CD14-positive monocyte (primary cell): ENCODE data around the gene SPATA31E1. TPM values are rescaled to one million over a fixed set of nuclear protein-coding genes. Genes with fewer than 3 reads are reported as not detected.

Experiments
- DNase-seq, 3 donors: peaks; one replicate each; pipeline ENCODE4 v3.0.0-alpha.2; 2011 to 2022
- H2AFZ ChIP-seq: 2 replicates; pipeline ENCODE4 v1.6.0; 2012; ENCODE audit warnings: mild to moderate bottlenecking, low read depth, low read length, inconsistent platforms; ENCODE audit not compliant: insufficient read depth, poor library complexity, severe bottlenecking
- H3K27ac ChIP-seq, 2 donors: 1 replicate in 1 of 2; 2 replicates in 1 of 2; pipeline ENCODE4 v1.5.1; 2012 to 2013; ENCODE audit warnings: low read length in 2 of 2, control low read depth in 1 of 2, inconsistent platforms in 1 of 2, low read depth in 1 of 2, mild to moderate bottlenecking in 1 of 2
- H3K27me3 ChIP-seq, 2 donors: one replicate each; pipeline versions ENCODE4 v1.6.0 to v1.6.1; 2011 to 2013; ENCODE audit warnings: low read length in 2 of 2; ENCODE audit not compliant: control insufficient read depth in 2 of 2, insufficient read depth in 2 of 2
- H3K36me3 ChIP-seq, 2 donors: replicated peaks in 1 of 2; 1 replicate in 1 of 2; 2 replicates in 1 of 2; pipeline versions ENCODE4 v1.5.1 to v1.6.1; 2012 to 2013; ENCODE audit warnings: low read length in 2 of 2, control low read depth in 1 of 2, inconsistent platforms in 1 of 2, mild to moderate bottlenecking in 1 of 2; ENCODE audit not compliant: insufficient read depth in 2 of 2, control insufficient read depth in 1 of 2
- H3K4me1 ChIP-seq, 2 donors: 1 replicate in 1 of 2; 2 replicates in 1 of 2; pipeline versions ENCODE4 v1.5.1 to v1.6.1; 2012 to 2013; ENCODE audit warnings: low read length in 2 of 2, control low read depth in 1 of 2, inconsistent platforms in 1 of 2, mild to moderate bottlenecking in 1 of 2, moderate library complexity in 1 of 2; ENCODE audit not compliant: insufficient read depth in 2 of 2, control insufficient read depth in 1 of 2
- H3K4me2 ChIP-seq: replicated peaks from 2 replicates; pipeline ENCODE3; 2012; ENCODE audit warnings: low read length, moderate library complexity, mild to moderate bottlenecking; ENCODE audit not compliant: poor library complexity, severe bottlenecking; ENCODE audit errors: extremely low read depth
- H3K4me3 ChIP-seq, 3 experiments: fragments of 200-600 bp in 1 of 3; sonication (generic) in 1 of 3; replicated peaks in 1 of 3; 1 replicate in 2 of 3; 2 replicates in 1 of 3; pipeline ENCODE4 v1.5.1; 2011 to 2013; ENCODE audit warnings: low read length in 3 of 3, mild to moderate bottlenecking in 3 of 3, control low read depth in 2 of 3, low read depth in 2 of 3, inconsistent platforms in 1 of 3, moderate library complexity in 1 of 3
- H3K79me2 ChIP-seq: 2 replicates; pipeline ENCODE4 v1.6.0; 2012; ENCODE audit warnings: mild to moderate bottlenecking, control low read depth, inconsistent platforms, low read length, moderate library complexity; ENCODE audit not compliant: insufficient read depth
- H3K9ac ChIP-seq: 2 replicates; pipeline ENCODE4 v1.6.0; 2017; ENCODE audit warnings: low read length, mild to moderate bottlenecking; ENCODE audit not compliant: insufficient read depth, poor library complexity, severe bottlenecking
- H3K9me3 ChIP-seq, 2 donors: replicated peaks in 1 of 2; 1 replicate in 1 of 2; 2 replicates in 1 of 2; pipeline versions ENCODE4 v1.5.1 to v1.6.1; 2012 to 2013; ENCODE audit warnings: low read length in 2 of 2, control low read depth in 1 of 2; ENCODE audit not compliant: control insufficient read depth in 1 of 2, insufficient read depth in 1 of 2
- H4K20me1 ChIP-seq: 2 replicates; pipeline ENCODE4 v1.6.0; 2012; ENCODE audit warnings: mild to moderate bottlenecking, low read length, control low read depth, moderate library complexity; ENCODE audit not compliant: insufficient read depth
- H3K27ac Mint-ChIP-seq, 7 donors: one replicate each; pipeline ENCODE4 v1.8.0; 2020; ENCODE audit warnings: mild to moderate bottlenecking in 7 of 7, mixed read lengths in 7 of 7, moderate library complexity in 6 of 7, inconsistent platforms in 2 of 7
- H3K27me3 Mint-ChIP-seq, 3 donors: one replicate each; pipeline ENCODE4 v1.8.0; 2021 to 2022; ENCODE audit warnings: low read depth in 3 of 3, mild to moderate bottlenecking in 3 of 3, mixed read lengths in 3 of 3, moderate library complexity in 3 of 3, inconsistent platforms in 1 of 3
- H3K36me3 Mint-ChIP-seq, 2 donors: one replicate each; pipeline ENCODE4 v1.8.0; 2020; ENCODE audit warnings: mixed read lengths in 2 of 2, inconsistent platforms in 1 of 2, mild to moderate bottlenecking in 1 of 2
- H3K4me1 Mint-ChIP-seq: one replicate; pipeline ENCODE4 v1.8.0; 2020; ENCODE audit warnings: mild to moderate bottlenecking, mixed read lengths
- H3K4me3 Mint-ChIP-seq, 2 donors: one replicate each; pipeline ENCODE4 v1.8.0; 2020; ENCODE audit warnings: mild to moderate bottlenecking in 2 of 2, mixed read lengths in 2 of 2, moderate library complexity in 1 of 2
- H3K9me3 Mint-ChIP-seq, 7 donors: one replicate each; pipeline ENCODE4 v1.8.0; 2020 to 2022; ENCODE audit warnings: mixed read lengths in 7 of 7, mild to moderate bottlenecking in 6 of 7, moderate library complexity in 6 of 7, inconsistent platforms in 2 of 7
- CTCF ChIP-seq: fragments of 200-600 bp; IDR thresholded peaks from one replicate; pipeline ENCODE4 v1.8.0; 2022; ENCODE audit warnings: antibody characterized with exemption, mild to moderate bottlenecking
- WGBS: methylation state at CpG from one replicate; pipeline ENCODE4 v1.1.5; 2013; ENCODE audit warnings: missing lambda C conversion rate; ENCODE audit not compliant: insufficient coverage; 5-methylcytosine and 5-hydroxymethylcytosine counted together
- intact Hi-C, 2 donors: fragments of 100-400 bp; cut with micrococcal nuclease; formaldehyde crosslinking; loops; one replicate each; pipeline versions ENCODE4 v1.15.0 to v1.15.1; 2023
- polyA plus RNA-seq, 3 donors: library from polyadenylated mRNA; depleted of rRNA in 1 of 3; unstranded in 2 of 3; stranded (reverse) in 1 of 3; fragments of 300-500 nt in 2 of 3; fragments of >200 nt in 1 of 3; fragmentation: Illumina TruSeq in 2 of 3; gene quantifications; 1 replicate in 2 of 3; 2 replicates in 1 of 3; pipeline ENCODE4 v1.2.3, GENCODE V29; 2012 to 2021

SPATA31E1 gene
- polyA plus RNA-seq, 3 donors = 0.01 TPM; not detected in 2

DNA sequence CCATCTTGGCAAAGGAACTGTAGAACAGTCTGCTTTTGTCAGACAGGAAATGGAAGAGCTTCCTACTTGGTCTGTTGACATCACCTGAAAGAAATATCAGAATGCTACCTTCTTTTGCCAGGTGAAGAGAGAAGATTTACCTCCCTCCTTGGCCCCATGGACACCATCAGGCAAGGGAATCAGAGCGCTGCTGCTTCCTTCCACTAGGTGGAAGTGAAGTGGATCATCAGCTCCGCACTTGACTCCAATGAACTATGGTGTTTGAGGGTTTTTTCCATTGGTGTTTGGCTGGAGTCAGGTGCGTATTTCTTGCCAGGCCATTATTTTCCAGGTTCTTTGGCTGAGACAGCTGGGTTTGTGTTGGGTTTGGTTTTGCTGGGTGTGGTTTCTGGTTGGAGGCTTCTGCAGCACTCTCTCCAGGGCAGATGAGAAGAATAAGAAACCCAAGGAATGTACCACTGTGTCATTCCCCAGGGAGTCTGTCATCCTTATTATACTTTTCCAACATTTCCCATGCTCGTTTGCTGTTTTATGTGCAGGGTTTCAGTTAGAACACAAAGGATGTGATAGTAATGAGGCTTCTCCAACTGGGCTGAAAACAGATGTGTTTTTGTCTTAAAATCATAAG, 12.4 kb downstream of the SPATA31E1 start:
- Histone ChIP-seq H3K79me2 (no peaks in the 10 kb centered on the region), H3K9me3 (peaks cover 0 to 12% of the 10 kb centered on the region in 2 donors), H2AFZ (no peak overlapping the region), H3K36me3 (no peaks in the 10 kb centered on the region), H4K20me1 (no peaks in the 10 kb centered on the region), H3K4me1 (no peaks in the 10 kb centered on the region), H3K4me3 (no peak overlapping the region), H3K27me3 (no peaks in the 10 kb centered on the region), H3K4me2 (no peak overlapping the region), H3K9ac (no peak overlapping the region), H3K27ac (no peak overlapping the region)
- Mint-ChIP-seq H3K4me1 (no peaks in the 10 kb centered on the region), H3K9me3 (peaks cover 8 to 16% (median 12%) of the 10 kb centered on the region in 7 donors), H3K4me3 (no peak overlapping the region), H3K27me3 (peaks cover 3 to 6% (median 5%) of the 10 kb centered on the region in 3 donors), H3K27ac (no peak overlapping the region), H3K36me3 (no peaks in the 10 kb centered on the region)
- 100% methylated on average over 2 of the region's 4 CpGs for WGBS
- TF ChIP-seq CTCF = no peak
- no peak for DNase-seq
- intact Hi-C loops = no loop called here

DNA sequence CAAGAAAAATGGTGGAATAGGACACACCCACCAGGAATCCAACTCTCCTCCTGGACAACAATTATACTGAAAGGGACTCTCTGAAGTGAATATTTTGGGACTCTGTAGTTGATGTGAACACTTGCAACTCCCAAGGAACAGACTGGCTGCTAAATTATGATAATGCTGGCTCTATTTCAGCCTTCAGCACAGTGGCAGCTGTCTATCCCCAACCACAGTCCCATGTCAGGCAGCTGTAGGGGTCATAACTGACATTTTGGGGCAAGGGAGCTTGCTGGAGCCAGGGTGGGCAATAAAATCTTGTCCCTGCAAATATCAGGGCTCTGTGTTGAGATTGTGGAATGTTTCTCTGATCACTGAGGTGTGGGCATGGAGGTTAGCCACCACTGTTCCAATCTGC, 14.2 kb downstream of the SPATA31E1 start:
- H3K27me3 Mint-ChIP-seq = peaks cover 1 to 5% (median 3%) of the 10 kb centered on the region in 3 donors
- Histone ChIP-seq H4K20me1 (no peaks in the 10 kb centered on the region), H3K27ac (no peak overlapping the region), H3K79me2 (no peaks in the 10 kb centered on the region), H3K9me3 (peaks cover 4 to 12% of the 10 kb centered on the region in 2 donors), H3K9ac (no peak overlapping the region), H3K4me1 (no peaks in the 10 kb centered on the region), H3K36me3 (no peaks in the 10 kb centered on the region), H3K4me3 (no peak overlapping the region), H2AFZ (no peak overlapping the region), H3K4me2 (no peak overlapping the region), H3K27me3 (no peaks in the 10 kb centered on the region)
- H3K4me3 Mint-ChIP-seq = no peak overlapping the region
- TF ChIP-seq CTCF = no peak
- DNase-seq = no peak
- peaks cover 10 to 19% (median 15%) of the 10 kb centered on the region in 7 donors for H3K9me3 Mint-ChIP-seq
- no peaks in the 10 kb centered on the region for H3K4me1 Mint-ChIP-seq
- H3K27ac Mint-ChIP-seq = no peak overlapping the region
- intact Hi-C loops = no loop called here
- H3K36me3 Mint-ChIP-seq = no peaks in the 10 kb centered on the region
